Endothelial cell of umbilical vein (primary cell): ENCODE data around the gene ANKFN1. TPM values are rescaled to one million over a fixed set of nuclear protein-coding genes. Genes with fewer than 3 reads are reported as not detected.

Experiments
- BruUV-seq: library from RNA; stranded (reverse); fragments of 400-500 nt; replicated peaks from 2 replicates; lab custom pipeline; 2021; lab: Mats Ljungman, UMichigan
- CTCF ChIA-PET: fragments of 300-600, 350-600 bp; sonication (Branson Sonifier 250); formaldehyde crosslinking; loops from one replicate; lab custom pipeline; 2021; ENCODE audit warnings: antibody characterized with exemption, inconsistent platforms; lab: Charles Lee
- POLR2A ChIA-PET: fragments of 300-600, 350-600 bp; sonication (Branson Sonifier 250); formaldehyde crosslinking; loops from one replicate; lab custom pipeline; 2021; ENCODE audit warnings: antibody characterized with exemption, inconsistent platforms; lab: Charles Lee
- DNase-seq: peaks from one replicate; pipeline ENCODE4 v3.0.0-alpha.2; 2011; ENCODE audit warnings: low read depth, low spot score
- FAIRE-seq: peaks from 2 replicates; lab custom pipeline; 2011; peaks lifted over from hg19 to GRCh38; lab: Jason Lieb, UNC
- H2AFZ ChIP-seq: 2 replicates; pipeline ENCODE4 v1.6.0; 2012; ENCODE audit warnings: low read depth, low read length, control low read depth, inconsistent platforms
- H3K27ac ChIP-seq: 2 replicates; pipeline ENCODE4 v1.5.1; 2011; ENCODE audit warnings: low read depth, mild to moderate bottlenecking, control low read depth, low read length, moderate library complexity; ENCODE audit not compliant: insufficient read depth
- H3K27me3 ChIP-seq, 2 experiments: 2 replicates each; pipeline versions ENCODE4 v1.6.0 to v1.6.1; 2011; ENCODE audit warnings: low read length in 2 of 2, mixed read lengths in 1 of 2; ENCODE audit not compliant: control insufficient read depth in 2 of 2, insufficient read depth in 2 of 2
- H3K36me3 ChIP-seq, 2 experiments: 2 replicates in 1 of 2; 3 replicates in 1 of 2; pipeline ENCODE4 v1.5.1; 2011; ENCODE audit warnings: low read length in 2 of 2, mild to moderate bottlenecking in 1 of 2, moderate library complexity in 1 of 2; ENCODE audit not compliant: control insufficient read depth in 2 of 2, insufficient read depth in 2 of 2; ENCODE audit errors: extremely low read depth in 1 of 2
- H3K4me1 ChIP-seq: 3 replicates; pipeline ENCODE4 v1.5.1; 2011; ENCODE audit warnings: mild to moderate bottlenecking, low read length; ENCODE audit not compliant: control insufficient read depth, insufficient read depth; ENCODE audit errors: extremely low read depth
- H3K4me2 ChIP-seq: 2 replicates; pipeline ENCODE4 v1.6.1; 2011; ENCODE audit warnings: low read length, control low read depth, mixed read lengths; ENCODE audit not compliant: insufficient read depth
- H3K4me3 ChIP-seq, 3 experiments: fragments of 200-600 bp in 1 of 3; sonication (generic), shearing (Covaris generic) in 1 of 3; replicated peaks in 1 of 3; 2 replicates each; pipeline ENCODE4 v1.5.1; 2011 to 2016; ENCODE audit warnings: control low read depth in 3 of 3, low read length in 3 of 3, mild to moderate bottlenecking in 2 of 3, inconsistent platforms in 1 of 3, low read depth in 1 of 3, moderate library complexity in 1 of 3; ENCODE audit not compliant: insufficient read depth in 1 of 3
- H3K79me2 ChIP-seq: 2 replicates; pipeline ENCODE4 v1.6.0; 2012; ENCODE audit warnings: low read length, inconsistent platforms; ENCODE audit not compliant: control insufficient read depth, insufficient read depth
- H3K9ac ChIP-seq: replicated peaks from 2 replicates; pipeline ENCODE3; 2011; ENCODE audit warnings: low read length, control low read depth; ENCODE audit not compliant: insufficient read depth; ENCODE audit errors: extremely low read depth
- H3K9me1 ChIP-seq: replicated peaks from 3 replicates; pipeline ENCODE4 v1.6.0; 2011; ENCODE audit warnings: mild to moderate bottlenecking, low read length; ENCODE audit not compliant: control insufficient read depth, insufficient read depth; ENCODE audit errors: extremely low read depth
- H3K9me3 ChIP-seq: replicated peaks from 2 replicates; pipeline ENCODE4 v1.5.1; 2012; ENCODE audit warnings: low read length, inconsistent platforms; ENCODE audit not compliant: control insufficient read depth, insufficient read depth
- H4K20me1 ChIP-seq: replicated peaks from 2 replicates; pipeline ENCODE3; 2011; ENCODE audit warnings: mild to moderate bottlenecking, low read length; ENCODE audit not compliant: control insufficient read depth, insufficient read depth; ENCODE audit errors: extremely low read depth
- EZH2 ChIP-seq: IDR thresholded peaks from 2 replicates; pipeline ENCODE4 v1.6.1; 2012; ENCODE audit warnings: borderline replicate concordance, low read depth, mild to moderate bottlenecking, moderate library complexity, low read length, inconsistent platforms; ENCODE audit not compliant: severe bottlenecking
- FOS ChIP-seq: IDR thresholded peaks from 2 replicates; pipeline ENCODE4 v1.6.1; 2011; ENCODE audit warnings: mild to moderate bottlenecking, low read length, moderate library complexity, borderline replicate concordance; ENCODE audit not compliant: insufficient read depth
- GATA2 ChIP-seq: IDR thresholded peaks from 2 replicates; pipeline ENCODE4 v1.7.0; 2011; ENCODE audit warnings: low read depth, mild to moderate bottlenecking, moderate library complexity, mixed read lengths, low read length; ENCODE audit not compliant: insufficient read length, insufficient read depth
- JUN ChIP-seq: IDR thresholded peaks from 2 replicates; pipeline ENCODE4 v1.6.1; 2011; ENCODE audit warnings: borderline replicate concordance, low read depth; ENCODE audit not compliant: insufficient read length, insufficient read depth
- MAX ChIP-seq: IDR thresholded peaks from 2 replicates; pipeline ENCODE4 v1.6.1; 2011; ENCODE audit not compliant: insufficient read depth, insufficient read length
- MYC ChIP-seq: IDR thresholded peaks from one replicate; pipeline ENCODE4 v1.6.1; 2011; ENCODE audit warnings: mild to moderate bottlenecking, low read depth, low read length
- POLR2A ChIP-seq: IDR thresholded peaks from 2 replicates; pipeline ENCODE4 v1.6.1; 2012; ENCODE audit warnings: low read depth, mild to moderate bottlenecking, control low read depth, low read length
- POLR2AphosphoS5 ChIP-seq: IDR thresholded peaks from 2 replicates; pipeline ENCODE4 v1.6.1; 2012; ENCODE audit warnings: low read depth, mild to moderate bottlenecking, control low read depth, low read length, moderate library complexity; ENCODE audit not compliant: insufficient read depth
- dilution Hi-C: fragments of 300-500 bp; cut with MboI; formaldehyde crosslinking; loops from one replicate; pipeline ENCODE4 v1.15.0; 2019; ENCODE audit warnings: low sequenced_read_pairs; ENCODE audit not compliant: extremely low pct_ligation_motif_present
- intact Hi-C: fragments of 100-400 bp; cut with micrococcal nuclease; formaldehyde crosslinking; loops from one replicate; pipeline ENCODE4 v1.10.0; 2022
- polyA plus RNA-seq, 4 experiments: library from polyadenylated mRNA; depleted of rRNA in 3 of 4; stranded (reverse) in 3 of 4; unstranded in 1 of 4; fragments of >200 nt; gene quantifications; 2 replicates each; pipeline versions ENCODE4 v1.2.1 to v1.2.3, GENCODE V29; 2011 to 2012; ENCODE audit warnings: missing spikeins in 1 of 4
- total RNA-seq: library from RNA; stranded (reverse); gene quantifications from 2 replicates; pipeline ENCODE4 v1.2.3, GENCODE V29; 2021
- TF ChIP-seq, protein P1 (sequence below), 2 donors: IDR thresholded peaks; 1 replicate in 1 of 2; 2 replicates in 1 of 2; pipeline ENCODE4 v1.5.1; 2011; ENCODE audit warnings: low read length in 2 of 2, mild to moderate bottlenecking in 2 of 2, moderate library complexity in 2 of 2, control low read depth in 1 of 2, inconsistent platforms in 1 of 2, low read depth in 1 of 2; ENCODE audit not compliant: insufficient read depth in 1 of 2; ENCODE audit errors: extremely low read depth in 1 of 2

Gene ANKFN1
- total and polyA plus RNA-seq, 2 donors (not counting 3 experiments of a cell fraction or from before 2014, with no cell fraction given), result 0.15 TPM; not detected in 1

GRCh38 chr17:56451629-56452028 lies 298.4 kb downstream of the ANKFN1 start:
- Histone ChIP-seq H3K27me3 (no peaks in the 10 kb centered on the region), H4K20me1 (no peaks in the 10 kb centered on the region), H3K27ac (no peak overlapping the region), H3K4me1 (no peaks in the 10 kb centered on the region), H3K4me3 (no peak overlapping the region), H3K4me2 (no peak overlapping the region), H3K9me3 (no peaks in the 10 kb centered on the region), H3K79me2 (no peaks in the 10 kb centered on the region), H2AFZ (no peak overlapping the region), H3K9me1 (no peaks in the 10 kb centered on the region), H3K9ac (no peak overlapping the region), H3K36me3 (no peaks in the 10 kb centered on the region)
- TF ChIP-seq POLR2A (no peak), FOS (peak; percentile 82)
- intact Hi-C loops (no loop called here), dilution Hi-C loops (no loop called here)
- POLR2A ChIA-PET, result no interaction called here
- BruUV-seq, result no TSS peak
- FAIRE-seq (no peak), DNase-seq (no peak)
- CTCF ChIA-PET, result no interaction called here

DNA sequence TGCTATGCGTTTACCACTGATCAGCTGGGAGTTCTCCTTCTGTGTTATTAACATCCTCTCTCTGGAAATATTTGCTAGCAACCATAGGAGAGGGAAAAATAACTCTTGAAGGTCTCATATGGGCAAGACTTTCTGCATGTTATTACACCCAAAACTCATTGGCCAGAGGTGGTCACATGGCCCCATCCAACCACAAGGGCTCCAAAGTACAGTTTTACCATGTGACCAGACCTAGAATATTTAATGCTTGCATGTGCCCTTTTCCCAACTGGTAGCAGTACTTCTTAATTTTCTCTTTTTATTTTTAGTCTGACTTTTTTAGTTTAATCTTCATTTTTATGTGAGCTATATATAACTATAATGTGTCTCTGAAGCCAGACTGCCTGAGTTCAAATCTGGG lies 299.2 kb downstream of the ANKFN1 start:
- Histone ChIP-seq H3K9me1 (no peaks in the 10 kb centered on the region), H3K36me3 (no peaks in the 10 kb centered on the region), H3K79me2 (no peaks in the 10 kb centered on the region), H3K4me3 (no peak overlapping the region), H3K9ac (no peak overlapping the region), H3K4me1 (no peaks in the 10 kb centered on the region), H2AFZ (no peak overlapping the region), H3K9me3 (no peaks in the 10 kb centered on the region), H3K27me3 (no peaks in the 10 kb centered on the region), H4K20me1 (no peaks in the 10 kb centered on the region), H3K4me2 (no peak overlapping the region), H3K27ac (no peak overlapping the region)
- BruUV-seq, result no TSS peak
- intact Hi-C loops, result no loop called here
- FAIRE-seq, result no peak
- ChIA-PET CTCF (interaction anchor here (0.5 kb wide), 1 partner anchor 15 kb away, joined by 3 read pairs; no protein-coding TSS in a partner anchor), POLR2A (no interaction called here)
- no peak for DNase-seq
- dilution Hi-C loops, result no loop called here
- TF ChIP-seq JUN, result no peak
- TF ChIP-seq POLR2A, result no peak
- TF ChIP-seq MAX, result no peak
- TF ChIP-seq POLR2AphosphoS5, result no peak
- TF ChIP-seq MYC, result no peak
- no peak for TF ChIP-seq EZH2
- TF ChIP-seq GATA2, result no peak
- TF ChIP-seq FOS, result no peak
- TF ChIP-seq, protein P1, sequence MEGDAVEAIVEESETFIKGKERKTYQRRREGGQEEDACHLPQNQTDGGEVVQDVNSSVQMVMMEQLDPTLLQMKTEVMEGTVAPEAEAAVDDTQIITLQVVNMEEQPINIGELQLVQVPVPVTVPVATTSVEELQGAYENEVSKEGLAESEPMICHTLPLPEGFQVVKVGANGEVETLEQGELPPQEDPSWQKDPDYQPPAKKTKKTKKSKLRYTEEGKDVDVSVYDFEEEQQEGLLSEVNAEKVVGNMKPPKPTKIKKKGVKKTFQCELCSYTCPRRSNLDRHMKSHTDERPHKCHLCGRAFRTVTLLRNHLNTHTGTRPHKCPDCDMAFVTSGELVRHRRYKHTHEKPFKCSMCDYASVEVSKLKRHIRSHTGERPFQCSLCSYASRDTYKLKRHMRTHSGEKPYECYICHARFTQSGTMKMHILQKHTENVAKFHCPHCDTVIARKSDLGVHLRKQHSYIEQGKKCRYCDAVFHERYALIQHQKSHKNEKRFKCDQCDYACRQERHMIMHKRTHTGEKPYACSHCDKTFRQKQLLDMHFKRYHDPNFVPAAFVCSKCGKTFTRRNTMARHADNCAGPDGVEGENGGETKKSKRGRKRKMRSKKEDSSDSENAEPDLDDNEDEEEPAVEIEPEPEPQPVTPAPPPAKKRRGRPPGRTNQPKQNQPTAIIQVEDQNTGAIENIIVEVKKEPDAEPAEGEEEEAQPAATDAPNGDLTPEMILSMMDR (IDR thresholded peaks at IDR 0.05; ENCODE audit: extremely low read depth in 1 of 2, insufficient read depth in 1 of 2, low read depth in 1 of 2, low read length in 2 of 2), result no peak
